GM12878 (cell line): Measurements from ENCODE around the gene REEP3.

Source experiments
- CEBPB ChIP-seq, 2 experiments: fragments of 150-350 bp in 1 of 2; IDR thresholded peaks; 2 replicates each; pipeline ENCODE4 v1.6.1; 2012 to 2014; ENCODE audit warnings: low read depth in 2 of 2, low read length in 2 of 2, borderline replicate concordance in 1 of 2, inconsistent platforms in 1 of 2
- FOS ChIP-seq: IDR thresholded peaks from 3 replicates; pipeline ENCODE4 v1.6.1; 2011; ENCODE audit warnings: borderline replicate concordance; ENCODE audit not compliant: insufficient read length; ENCODE audit errors: extremely low read depth
- NBN ChIP-seq: fragments of 450-650 bp; IDR thresholded peaks from 2 replicates; pipeline ENCODE4 v1.6.1; 2016
- POLR2AphosphoS5 ChIP-seq: IDR thresholded peaks from 2 replicates; pipeline ENCODE4 v1.6.1; 2011; ENCODE audit warnings: mild to moderate bottlenecking, low read length, inconsistent platforms
- SMAD1 ChIP-seq: fragments of 450-650 bp; IDR thresholded peaks from 2 replicates; pipeline ENCODE4 v1.6.1; 2018; ENCODE audit warnings: mild to moderate bottlenecking, low read depth; ENCODE audit not compliant: partially characterized antibody
- TF ChIP-seq, protein P1 (sequence below), 3 experiments: IDR thresholded peaks in 2 of 3; conservative IDR thresholded peaks in 1 of 3; 2 replicates each; pipeline ENCODE4 v1.5.1; 2011; ENCODE audit warnings: low read depth in 3 of 3, low read length in 3 of 3, mild to moderate bottlenecking in 3 of 3, control low read depth in 2 of 3, moderate library complexity in 2 of 3, inconsistent platforms in 1 of 3, mixed read lengths in 1 of 3; ENCODE audit not compliant: control insufficient read depth in 2 of 3, insufficient read depth in 1 of 3; ENCODE audit errors: extremely low read depth in 1 of 3
- TF ChIP-seq, protein P2 (sequence below): IDR thresholded peaks from 2 replicates; pipeline ENCODE4 v1.6.1; 2011; ENCODE audit warnings: mild to moderate bottlenecking, low read depth, low read length, moderate library complexity; ENCODE audit not compliant: insufficient replicate concordance
- TF ChIP-seq, protein P3 (sequence below): IDR thresholded peaks from 2 replicates; pipeline ENCODE4 v1.6.1; 2011; ENCODE audit warnings: borderline replicate concordance, low read depth, mild to moderate bottlenecking, moderate library complexity, low read length; ENCODE audit not compliant: insufficient read depth, poor library complexity, severe bottlenecking

GRCh38 chr10:63665670-63666134, 144.5 kb downstream of the REEP3 start:
- TF ChIP-seq, protein P1, sequence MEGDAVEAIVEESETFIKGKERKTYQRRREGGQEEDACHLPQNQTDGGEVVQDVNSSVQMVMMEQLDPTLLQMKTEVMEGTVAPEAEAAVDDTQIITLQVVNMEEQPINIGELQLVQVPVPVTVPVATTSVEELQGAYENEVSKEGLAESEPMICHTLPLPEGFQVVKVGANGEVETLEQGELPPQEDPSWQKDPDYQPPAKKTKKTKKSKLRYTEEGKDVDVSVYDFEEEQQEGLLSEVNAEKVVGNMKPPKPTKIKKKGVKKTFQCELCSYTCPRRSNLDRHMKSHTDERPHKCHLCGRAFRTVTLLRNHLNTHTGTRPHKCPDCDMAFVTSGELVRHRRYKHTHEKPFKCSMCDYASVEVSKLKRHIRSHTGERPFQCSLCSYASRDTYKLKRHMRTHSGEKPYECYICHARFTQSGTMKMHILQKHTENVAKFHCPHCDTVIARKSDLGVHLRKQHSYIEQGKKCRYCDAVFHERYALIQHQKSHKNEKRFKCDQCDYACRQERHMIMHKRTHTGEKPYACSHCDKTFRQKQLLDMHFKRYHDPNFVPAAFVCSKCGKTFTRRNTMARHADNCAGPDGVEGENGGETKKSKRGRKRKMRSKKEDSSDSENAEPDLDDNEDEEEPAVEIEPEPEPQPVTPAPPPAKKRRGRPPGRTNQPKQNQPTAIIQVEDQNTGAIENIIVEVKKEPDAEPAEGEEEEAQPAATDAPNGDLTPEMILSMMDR (IDR thresholded peaks at IDR 0.05 in 2 of 3, conservative IDR thresholded peaks at IDR 0.05 in 1 of 3; ENCODE audit: control insufficient read depth in 2 of 3, extremely low read depth in 1 of 3, insufficient read depth in 1 of 3, low read depth in 3 of 3, low read length in 3 of 3), result no peak
- TF ChIP-seq POLR2AphosphoS5, result no peak
- no peak for TF ChIP-seq FOS
- TF ChIP-seq, protein P2, sequence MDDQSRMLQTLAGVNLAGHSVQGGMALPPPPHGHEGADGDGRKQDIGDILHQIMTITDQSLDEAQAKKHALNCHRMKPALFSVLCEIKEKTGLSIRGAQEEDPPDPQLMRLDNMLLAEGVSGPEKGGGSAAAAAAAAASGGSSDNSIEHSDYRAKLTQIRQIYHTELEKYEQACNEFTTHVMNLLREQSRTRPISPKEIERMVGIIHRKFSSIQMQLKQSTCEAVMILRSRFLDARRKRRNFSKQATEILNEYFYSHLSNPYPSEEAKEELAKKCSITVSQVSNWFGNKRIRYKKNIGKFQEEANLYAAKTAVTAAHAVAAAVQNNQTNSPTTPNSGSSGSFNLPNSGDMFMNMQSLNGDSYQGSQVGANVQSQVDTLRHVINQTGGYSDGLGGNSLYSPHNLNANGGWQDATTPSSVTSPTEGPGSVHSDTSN, result no peak
- TF ChIP-seq SMAD1, result no peak
- no peak for TF ChIP-seq NBN
- TF ChIP-seq, protein P3, sequence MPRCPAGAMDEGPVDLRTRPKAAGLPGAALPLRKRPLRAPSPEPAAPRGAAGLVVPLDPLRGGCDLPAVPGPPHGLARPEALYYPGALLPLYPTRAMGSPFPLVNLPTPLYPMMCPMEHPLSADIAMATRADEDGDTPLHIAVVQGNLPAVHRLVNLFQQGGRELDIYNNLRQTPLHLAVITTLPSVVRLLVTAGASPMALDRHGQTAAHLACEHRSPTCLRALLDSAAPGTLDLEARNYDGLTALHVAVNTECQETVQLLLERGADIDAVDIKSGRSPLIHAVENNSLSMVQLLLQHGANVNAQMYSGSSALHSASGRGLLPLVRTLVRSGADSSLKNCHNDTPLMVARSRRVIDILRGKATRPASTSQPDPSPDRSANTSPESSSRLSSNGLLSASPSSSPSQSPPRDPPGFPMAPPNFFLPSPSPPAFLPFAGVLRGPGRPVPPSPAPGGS, result no peak
- no peak for TF ChIP-seq CEBPB (IDR thresholded peaks at IDR 0.05; ENCODE audit: borderline replicate concordance in 1 of 2, low read depth in 2 of 2, low read length in 2 of 2)
